ENCODE measurements around the gene ZFPM1. TPM values are rescaled to one million over a fixed set of nuclear protein-coding genes. Genes with fewer than 3 reads are reported as not detected.

ZFPM1 gene
- total RNA-seq, 1 experiment from 2014 or later = 3.9 TPM

GRCh38 chr16:88584676-88585075 lies 131.6 kb downstream of the ZFPM1 start:
- no peak for DNase-seq (ENCODE audit: low read depth, low spot score)
- no peaks in the 10 kb centered on the region for H3K27me3 ChIP-seq (ENCODE audit: control insufficient read depth, insufficient read depth, low read length)
- POLR2A ChIA-PET = no interaction called here
- H3K4me1 ChIP-seq (ENCODE audit: control insufficient read depth, insufficient read depth, low read length) = no peaks in the 10 kb centered on the region
- intact Hi-C loops (cut with micrococcal nuclease; ENCODE audit: unreplicated experiment) = no loop called here
- H3K36me3 ChIP-seq (ENCODE audit: control insufficient read depth, insufficient read depth, low read length) = 0 out of 2 replicates have a peak, but pooled peaks cover 2% of the 10 kb centered on the region
- H3K27ac ChIP-seq (ENCODE audit: low read length) = no peak overlapping the region
- ATAC-seq = no peak
- H3K9me3 ChIP-seq (ENCODE audit: control insufficient read depth, insufficient read depth, low read depth, low read length) = no peaks in the 10 kb centered on the region
- no TSS peak for BruUV-seq (replicated peaks)
- CTCF ChIA-PET = no interaction called here
- in situ Hi-C loops (cut with HindIII; ENCODE audit: low pct_unique_long_range_greater_than_20kb, low sequenced_read_pairs) = no loop called here
- no peak overlapping the region for H3K4me3 ChIP-seq (ENCODE audit: low read depth in 2 of 2, low read length in 2 of 2)
- TF ChIP-seq TCF7L2 (IDR thresholded peaks at IDR 0.05; ENCODE audit: low read depth, low read length) (no peak), REST (IDR thresholded peaks at IDR 0.05; ENCODE audit: insufficient read depth in 1 of 2, low read depth in 2 of 2, low read length in 1 of 2) (no peak), SIN3A (IDR thresholded peaks at IDR 0.05; ENCODE audit: borderline replicate concordance, insufficient read depth, low read depth, low read length) (no peak), POLR2AphosphoS5 (IDR thresholded peaks at IDR 0.05; ENCODE audit: low read depth, low read length) (no peak), CTCF (IDR thresholded peaks at IDR 0.05) (no peak)

GRCh38 chr16:88585269-88585668 lies 132.2 kb downstream of the ZFPM1 start:
- Histone ChIP-seq H3K9me3 (ENCODE audit: control insufficient read depth, insufficient read depth, low read depth, low read length) (no peaks in the 10 kb centered on the region), H3K27ac (ENCODE audit: low read length) (no peak overlapping the region), H3K36me3 (ENCODE audit: control insufficient read depth, insufficient read depth, low read length) (0 out of 2 replicates have a peak, but pooled peaks cover 2% of the 10 kb centered on the region), H3K4me3 (ENCODE audit: low read depth in 2 of 2, low read length in 2 of 2) (no peak overlapping the region), H3K4me1 (ENCODE audit: control insufficient read depth, insufficient read depth, low read length) (no peaks in the 10 kb centered on the region), H3K27me3 (ENCODE audit: control insufficient read depth, insufficient read depth, low read length) (no peaks in the 10 kb centered on the region)
- intact Hi-C loops (cut with micrococcal nuclease; ENCODE audit: unreplicated experiment) = no loop called here
- CTCF ChIA-PET = no interaction called here
- BruUV-seq (replicated peaks) = no TSS peak
- in situ Hi-C loops (cut with HindIII; ENCODE audit: low pct_unique_long_range_greater_than_20kb, low sequenced_read_pairs) = no loop called here
- TF ChIP-seq SIN3A (IDR thresholded peaks at IDR 0.05; ENCODE audit: borderline replicate concordance, insufficient read depth, low read depth, low read length) (no peak), CTCF (IDR thresholded peaks at IDR 0.05) (no peak), POLR2AphosphoS5 (IDR thresholded peaks at IDR 0.05; ENCODE audit: low read depth, low read length) (no peak), TCF7L2 (IDR thresholded peaks at IDR 0.05; ENCODE audit: low read depth, low read length) (no peak), REST (IDR thresholded peaks at IDR 0.05; ENCODE audit: insufficient read depth in 1 of 2, low read depth in 2 of 2, low read length in 1 of 2) (no peak)
- POLR2A ChIA-PET = no interaction called here
- ATAC-seq (no peak), DNase-seq (ENCODE audit: low read depth, low spot score) (no peak)

All from Panc1 (cell line).